OCI-LY3 (cell line): ENCODE results near the gene TMEFF2.

Experiments used
- H2AFZ ChIP-seq: fragments of 200-600, 300-600 bp; shearing (Covaris generic); 2 replicates; pipeline ENCODE4 v1.6.0; 2014; ENCODE audit warnings: antibody characterized with exemption, low read depth, low read length
- H3K27ac ChIP-seq: fragments of 200-600, 300-600 bp; sonication (generic); 2 replicates; pipeline ENCODE4 v1.5.1; 2014; ENCODE audit warnings: mild to moderate bottlenecking, low read length, moderate library complexity, mixed read lengths
- H3K27me3 ChIP-seq: fragments of 200-600, 300-600 bp; sonication (generic); 2 replicates; pipeline ENCODE4 v1.6.1; 2014; ENCODE audit warnings: low read depth, low read length, mixed read lengths
- H3K36me3 ChIP-seq: fragments of 200-600, 300-600 bp; sonication (generic); replicated peaks from 2 replicates; pipeline ENCODE3; 2014; ENCODE audit warnings: low read depth, low read length, mixed read lengths
- H3K4me1 ChIP-seq: fragments of 300-600, 200-600 bp; sonication (generic); 2 replicates; pipeline ENCODE4 v1.6.1; 2014; ENCODE audit warnings: low read length, mixed read lengths
- H3K4me2 ChIP-seq: fragments of 200-600, 300-600 bp; sonication (generic); 2 replicates; pipeline ENCODE4 v1.6.1; 2014; ENCODE audit warnings: low read length, mixed read lengths
- H3K4me3 ChIP-seq: fragments of 300-600, 200-600 bp; sonication (generic); 2 replicates; pipeline ENCODE4 v1.5.1; 2014; ENCODE audit warnings: antibody characterized with exemption, mild to moderate bottlenecking, low read length, moderate library complexity
- H3K79me2 ChIP-seq: fragments of 300-600, 200-600 bp; shearing (Covaris generic); 2 replicates; pipeline ENCODE4 v1.6.1; 2014; ENCODE audit warnings: mild to moderate bottlenecking, low read length, mixed read lengths
- H3K9ac ChIP-seq: fragments of 300-600, 200-600 bp; shearing (Covaris generic); 2 replicates; pipeline ENCODE4 v1.6.0; 2014; ENCODE audit warnings: mild to moderate bottlenecking, low read length, moderate library complexity
- H3K9me3 ChIP-seq: fragments of 200-600, 300-600 bp; shearing (Covaris generic); 2 replicates; pipeline ENCODE4 v1.6.1; 2014; ENCODE audit warnings: low read length, mixed read lengths; ENCODE audit not compliant: insufficient read depth
- H4K20me1 ChIP-seq: fragments of 200-600, 300-600 bp; sonication (generic); 2 replicates; pipeline ENCODE4 v1.6.1; 2016; ENCODE audit warnings: low read length, mixed read lengths; ENCODE audit not compliant: insufficient read depth
- CTCF ChIP-seq: fragments of 200-600, 300-600 bp; sonication (generic); IDR thresholded peaks from 2 replicates; pipeline ENCODE4 v1.5.1; 2014; ENCODE audit warnings: antibody characterized with exemption, low read length, low read depth
- EZH2phosphoT487 ChIP-seq: fragments of 200-600 bp; shearing (Covaris generic); IDR thresholded peaks from 2 replicates; pipeline ENCODE4 v1.6.1; 2018; ENCODE audit warnings: antibody characterized with exemption, mixed run types, low read depth

TMEFF2 gene

GRCh38 chr2:191974676-191975075 lies 220.1 kb downstream of the TMEFF2 start:
- no peaks in the 10 kb centered on the region for H3K9me3 ChIP-seq
- no peak for TF ChIP-seq CTCF
- no peak for TF ChIP-seq EZH2phosphoT487
- no peaks in the 10 kb centered on the region for H3K4me1 ChIP-seq
- H2AFZ ChIP-seq: no peak overlapping the region
- no peak overlapping the region for H3K4me3 ChIP-seq
- no peaks in the 10 kb centered on the region for H3K27me3 ChIP-seq
- H3K79me2 ChIP-seq: no peaks in the 10 kb centered on the region
- no peak overlapping the region for H3K4me2 ChIP-seq
- no peaks in the 10 kb centered on the region for H4K20me1 ChIP-seq
- H3K36me3 ChIP-seq: no peaks in the 10 kb centered on the region
- H3K9ac ChIP-seq: no peak overlapping the region
- H3K27ac ChIP-seq: no peak overlapping the region

GRCh38 chr2:191970867-191971266 lies 223.9 kb downstream of the TMEFF2 start:
- no peaks in the 10 kb centered on the region for H3K79me2 ChIP-seq
- H3K9me3 ChIP-seq: no peaks in the 10 kb centered on the region
- H2AFZ ChIP-seq: no peak overlapping the region
- no peaks in the 10 kb centered on the region for H3K27me3 ChIP-seq
- H3K36me3 ChIP-seq: no peaks in the 10 kb centered on the region
- no peaks in the 10 kb centered on the region for H3K4me1 ChIP-seq
- no peak overlapping the region for H3K4me3 ChIP-seq
- H3K27ac ChIP-seq: no peak overlapping the region
- TF ChIP-seq CTCF (no peak), EZH2phosphoT487 (no peak)
- no peaks in the 10 kb centered on the region for H4K20me1 ChIP-seq
- no peak overlapping the region for H3K9ac ChIP-seq
- H3K4me2 ChIP-seq: no peak overlapping the region

GRCh38 chr2:191968120-191968519 lies 226.6 kb downstream of the TMEFF2 start:
- H3K4me1 ChIP-seq: no peaks in the 10 kb centered on the region
- H2AFZ ChIP-seq: no peak overlapping the region
- H3K4me2 ChIP-seq: no peak overlapping the region
- H3K9me3 ChIP-seq: no peaks in the 10 kb centered on the region
- H3K9ac ChIP-seq: no peak overlapping the region
- no peaks in the 10 kb centered on the region for H4K20me1 ChIP-seq
- no peak for TF ChIP-seq EZH2phosphoT487
- no peak for TF ChIP-seq CTCF
- no peaks in the 10 kb centered on the region for H3K36me3 ChIP-seq
- H3K27ac ChIP-seq: no peak overlapping the region
- no peaks in the 10 kb centered on the region for H3K27me3 ChIP-seq
- no peak overlapping the region for H3K4me3 ChIP-seq
- no peaks in the 10 kb centered on the region for H3K79me2 ChIP-seq

- no peaks in the 10 kb centered on the region for H3K9me3 ChIP-seq
- no peaks in the 10 kb centered on the region for H3K27me3 ChIP-seq
- no peak overlapping the region for H2AFZ ChIP-seq
- TF ChIP-seq CTCF (no peak), EZH2phosphoT487 (no peak)
- no peak overlapping the region for H3K27ac ChIP-seq
- H3K4me2 ChIP-seq: no peak overlapping the region
- H3K9ac ChIP-seq: no peak overlapping the region
- H4K20me1 ChIP-seq: no peaks in the 10 kb centered on the region
- no peaks in the 10 kb centered on the region for H3K36me3 ChIP-seq
- H3K4me3 ChIP-seq: no peak overlapping the region
- H3K4me1 ChIP-seq: no peaks in the 10 kb centered on the region
- H3K79me2 ChIP-seq: no peaks in the 10 kb centered on the region
These were observed 229.0 kb downstream of the TMEFF2 start for GRCh38 chr2:191965733-191966132.
